Heart left ventricle (tissue), 16 donors: ENCODE data around the gene GMCL1. TPM values are rescaled to one million over a fixed set of nuclear protein-coding genes. Genes with fewer than 3 reads are reported as not detected.

Source experiments
- ATAC-seq, 4 donors: fragments of 200-7000 bp; cut with Tn5 transposase; one replicate each; pipeline ENCODE4 v1.9.1; 2020 to 2022; ENCODE audit warnings: moderate library complexity in 4 of 4, mild to moderate bottlenecking in 3 of 4, moderate number of reproducible peaks in 1 of 4
- DNase-seq, 5 donors: peaks; one replicate each; pipeline ENCODE4 v3.0.0-alpha.2; 2020
- H3K27ac ChIP-seq, 12 donors: fragments of 200-600 bp; sonication (generic) in 4 of 12; one replicate each; pipeline versions ENCODE4 v1.5.0 to v1.8.0; 2016 to 2022; ENCODE audit warnings: mild to moderate bottlenecking in 2 of 12
- H3K27me3 ChIP-seq, 9 donors: fragments of 200-600 bp; sonication (generic) in 2 of 9; one replicate each; pipeline versions ENCODE4 v1.5.1 to v1.8.0; 2016 to 2022; ENCODE audit warnings: mild to moderate bottlenecking in 3 of 9
- H3K36me3 ChIP-seq, 9 donors: fragments of 200-600 bp; sonication (generic) in 2 of 9; one replicate each; pipeline versions ENCODE4 v1.5.0 to v1.8.0; 2018 to 2022; ENCODE audit warnings: mild to moderate bottlenecking in 2 of 9
- H3K4me1 ChIP-seq, 12 donors: fragments of 200-600 bp; sonication (generic) in 4 of 12; one replicate each; pipeline versions ENCODE4 v1.5.0 to v1.8.0; 2016 to 2022; ENCODE audit warnings: mild to moderate bottlenecking in 3 of 12
- H3K4me3 ChIP-seq, 12 donors: fragments of 200-600 bp; sonication (generic) in 4 of 12; one replicate each; pipeline versions ENCODE4 v1.5.0 to v1.8.0; 2017 to 2022; ENCODE audit warnings: mild to moderate bottlenecking in 9 of 12, moderate library complexity in 4 of 12
- H3K9me3 ChIP-seq, 12 donors: fragments of 200-600 bp; sonication (generic) in 4 of 12; one replicate each; pipeline versions ENCODE4 v1.5.0 to v1.8.0; 2016 to 2022; ENCODE audit warnings: mild to moderate bottlenecking in 1 of 12
- CTCF ChIP-seq, 12 donors: fragments of 200-600 bp; sonication (generic) in 4 of 12; IDR thresholded peaks; one replicate each; pipeline versions ENCODE4 v1.5.0 to v1.8.0; 2018 to 2022; ENCODE audit warnings: antibody characterized with exemption in 12 of 12, mild to moderate bottlenecking in 5 of 12
- POLR2A ChIP-seq, 2 donors: fragments of 450-650 bp; IDR thresholded peaks; one replicate each; pipeline ENCODE4 v1.6.1; 2017; ENCODE audit warnings: antibody characterized with exemption in 2 of 2, mild to moderate bottlenecking in 2 of 2, moderate library complexity in 2 of 2
- WGBS, 4 donors: extraction: QIAGEN DNeasy Blood & Tissue Kit in 2 of 4; methylation state at CpG; one replicate each; pipeline versions ENCODE4 v1.1.5 to v1.1.7; 2013 to 2018; 5-methylcytosine and 5-hydroxymethylcytosine counted together
- intact Hi-C, 10 donors: fragments of 100-400 bp; cut with DNase I; formaldehyde crosslinking; loops; one replicate each; pipeline versions ENCODE4 v1.11.1 to v1.14.2; 2022
- polyA plus RNA-seq, 2 donors: library from polyadenylated mRNA; stranded (reverse); fragments of 200-250 nt; gene quantifications; one replicate each; pipeline ENCODE4 v1.2.3, GENCODE V29; 2013
- total RNA-seq, 9 donors: library from RNA; depleted of rRNA in 2 of 9; stranded (reverse); fragments of >200 nt in 2 of 9; fragmentation: NEBNext Ultra II Directional in 3 of 9; extraction: Animal tissue kit (Norgen Biotek cat#: 25700) in 3 of 9; gene quantifications; one replicate each; pipeline versions ENCODE4 v1.1.0 to v1.2.4, GENCODE V29; 2016 to 2023
- donor health status: ischemic (EF 13 %, LVEDD 7.1; RV severe dilation, severe dysfunction).
- donor health status: healthy with polysubstance abuse.
- donor health status: DM: no; HTN: yes; CAD: no.
- donor health status: DM: no; HTN: no; CAD: no.
- donor health status: ischemic (EF 25% LVEDD 6.9; RV normal size, moderate dysfunction).
- donor health status: ischemic (EF 25% LVEDD 5.7; RV mildly dilated, moderate dysfunction).
- donor health status: healthy.
- donor health status: DM: yes; HTN: yes; CAD: no.
- donor health status: ischemic (EF 35%, LVEDD 5.7; RV mildly dilated, moderate dysfunction).
- donor health status: nonischemic (EF 11% LVEDD 7.7; RV severe dilation, severe dysfunction).
- donor health status: DM: yes; HTN: yes; CAD: no.
- donor health status: PGD.
- donor health status: ischemic (EF 29% LVEDD 5.4; RV normal size, mild dysfunction).
- donor health status: nonischemic (EF 23%, LVEDD 6.1; RV moderate dilation, normal function).

Gene GMCL1
- total and polyA plus RNA-seq, 11 donors = 1.8 to 7.2 (median 5.0) TPM

DNA sequence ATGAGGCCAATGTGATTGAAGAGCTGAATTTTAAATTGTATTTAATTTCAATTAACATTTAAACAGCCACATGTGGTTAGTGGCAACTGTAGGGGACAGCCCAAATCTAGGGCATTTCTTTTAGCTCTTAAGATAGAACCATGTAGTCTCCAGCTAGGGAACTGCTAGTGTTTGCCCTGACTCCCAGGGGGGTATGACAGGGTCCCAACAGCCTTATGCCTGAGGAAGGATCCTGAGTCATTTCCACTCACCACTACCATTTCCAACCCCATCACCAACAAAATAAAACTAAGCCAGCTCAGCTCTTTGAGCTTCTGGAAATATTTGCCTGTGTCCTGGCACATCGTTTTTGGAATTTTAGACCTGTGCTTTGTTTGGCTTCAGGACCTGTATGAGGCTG is 13.7 kb upstream of the GMCL1 start:
- DNase-seq (no peak), ATAC-seq (no peak)
- Histone ChIP-seq H3K36me3 (peaks cover 0 to 75% (median 50%) of the 10 kb centered on the region in 9 donors), H3K9me3 (no peaks in the 10 kb centered on the region), H3K27me3 (no peaks in the 10 kb centered on the region), H3K4me1 (peaks cover 0 to 16% (median 0%) of the 10 kb centered on the region in 12 donors), H3K4me3 (no peak overlapping the region), H3K27ac (no peak overlapping the region)
- TF ChIP-seq CTCF (IDR thresholded peaks at IDR 0.05) (no peak), POLR2A (IDR thresholded peaks at IDR 0.05) (no peak)
- WGBS, 4 donors = 82 to 90% (median 88%) methylated on average over 1 of the region's 1 CpG
- intact Hi-C loops = loop anchor here in 9 of 10 donors (2.0 to 10.0 kb wide), 6 partner anchors 73 to 261 kb away; partner anchors contain the start of gene ANXA4 (in 2 of the 9)

- WGBS, 4 donors = 22 to 27% (median 23%) methylated on average over 3 of the region's 3 CpGs
- H3K27ac ChIP-seq = no peak overlapping the region
- ATAC-seq = peak in 3 of 4 donors; percentile 49 to 75 (median 70)
- TF ChIP-seq CTCF (IDR thresholded peaks at IDR 0.05) (peak; percentile 86 to 96 (median 90)), POLR2A (IDR thresholded peaks at IDR 0.05) (no peak)
- H3K36me3 ChIP-seq = peaks cover 0 to 75% (median 49%) of the 10 kb centered on the region in 9 donors
- H3K4me1 ChIP-seq = peaks cover 0 to 16% (median 0%) of the 10 kb centered on the region in 12 donors
- intact Hi-C loops = loop anchor here in 9 of 10 donors (1.0 to 10.0 kb wide), 7 partner anchors 75 to 262 kb away; partner anchors contain the start of gene ANXA4 (in 2 of the 9)
- H3K9me3 ChIP-seq = no peaks in the 10 kb centered on the region
- peak in 4 of 5 donors; percentile 53 to 74 (median 64) for DNase-seq
- H3K4me3 ChIP-seq = no peak overlapping the region
- no peaks in the 10 kb centered on the region for H3K27me3 ChIP-seq
These were observed 12.4 kb upstream of the GMCL1 start for GRCh38 chr2:69816923-69817542.

- ATAC-seq (peak in 1 of 4 donors; percentile 26), DNase-seq (no peak)
- no peaks in the 10 kb centered on the region for H3K9me3 ChIP-seq
- no peak overlapping the region for H3K4me3 ChIP-seq
- H3K4me1 ChIP-seq = peaks cover 0 to 16% (median 0%) of the 10 kb centered on the region in 12 donors
- no peak overlapping the region for H3K27ac ChIP-seq
- 51 to 60% (median 54%) methylated on average over 4 of the region's 4 CpGs for WGBS, 4 donors
- H3K27me3 ChIP-seq = no peaks in the 10 kb centered on the region
- H3K36me3 ChIP-seq = peaks cover 0 to 74% (median 42%) of the 10 kb centered on the region in 9 donors
- intact Hi-C loops = loop anchor here (1.0 to 10.0 kb wide), 7 partner anchors 76 to 263 kb away; partner anchors contain the start of gene ANXA4 (in 2 of the 10)
- TF ChIP-seq CTCF (IDR thresholded peaks at IDR 0.05) (no peak), POLR2A (IDR thresholded peaks at IDR 0.05) (no peak)
These were observed 11.5 kb upstream of the GMCL1 start for GRCh38 chr2:69817729-69818501.
